ENCODE results near the gene MEPCE.

The MEPCE gene

DNA sequence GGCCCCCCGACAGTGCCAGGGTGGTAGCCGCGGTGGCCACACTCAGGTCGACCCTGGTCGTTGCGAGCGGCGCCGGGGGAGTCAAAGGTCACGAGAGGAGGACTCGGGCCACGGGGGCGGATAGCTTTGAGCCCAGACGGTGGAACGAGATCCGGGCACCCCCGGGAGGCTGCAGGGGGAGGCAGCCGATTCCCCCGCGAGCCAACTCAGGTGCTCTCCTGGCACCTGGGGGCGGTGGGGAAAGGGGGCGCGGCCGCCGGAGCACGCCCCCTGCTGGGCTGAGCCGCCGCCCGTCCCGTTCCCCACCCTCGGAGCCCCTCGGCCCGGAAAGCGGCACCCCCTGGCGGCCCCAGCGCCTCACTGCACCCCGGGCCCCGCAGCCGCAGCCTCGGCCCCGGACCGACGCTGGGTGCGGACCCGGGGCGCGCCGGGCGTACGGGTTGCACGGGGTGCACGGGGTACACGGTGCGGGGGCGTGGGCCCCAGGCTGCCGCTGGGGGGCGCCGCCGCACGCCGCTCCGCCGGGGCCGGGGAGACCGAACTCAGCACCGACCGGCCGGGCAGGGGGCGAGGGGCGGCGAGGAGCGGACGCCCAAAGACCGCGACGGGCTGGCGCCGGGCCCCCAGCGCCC, 53.6 kb downstream of the MEPCE start:
- DNase-seq (ENCODE audit: low read depth in 3 of 3), result peak; percentile 64 to 78 (median 67)

All from stimulated activated CD4-positive, alpha-beta T cell treated with anti-CD3 and anti-CD28 coated beads, TNF-alpha, amount 100 ng/mL, for 48 hours (primary cell).